Psoas muscle (tissue), 8 donors: ENCODE measurements around the gene INTS11. TPM values are rescaled to one million over a fixed set of nuclear protein-coding genes. Genes with fewer than 3 reads are reported as not detected.

ENCODE experiments used
- ATAC-seq, 4 donors: fragments of 200-7000 bp; cut with Tn5 transposase; one replicate each; pipeline ENCODE4 v1.9.1; 2020; ENCODE audit warnings: moderate library complexity in 3 of 4, mild to moderate bottlenecking in 2 of 4
- DNase-seq, 2 donors: peaks; one replicate each; pipeline ENCODE4 v3.0.0-alpha.2; 2020
- H3K27ac ChIP-seq: fragments of 200-600 bp; one replicate; pipeline ENCODE4 v1.8.0; 2022
- H3K27me3 ChIP-seq, 3 donors: fragments of 200-600 bp in 1 of 3; one replicate each; pipeline versions ENCODE4 v1.6.1 to v1.8.0; 2013 to 2022; ENCODE audit warnings: low read length in 2 of 3, mild to moderate bottlenecking in 2 of 3, moderate library complexity in 1 of 3; ENCODE audit not compliant: insufficient read depth in 3 of 3
- H3K36me3 ChIP-seq, 2 donors: fragments of 200-600 bp in 1 of 2; one replicate each; pipeline versions ENCODE4 v1.6.1 to v1.8.0; 2013 to 2022; ENCODE audit warnings: low read depth in 1 of 2, mild to moderate bottlenecking in 1 of 2, moderate library complexity in 1 of 2; ENCODE audit not compliant: insufficient read depth in 1 of 2
- H3K4me1 ChIP-seq: fragments of 200-600 bp; one replicate; pipeline ENCODE4 v1.8.0; 2022
- H3K4me3 ChIP-seq: fragments of 200-600 bp; one replicate; pipeline ENCODE4 v1.8.0; 2022; ENCODE audit warnings: mild to moderate bottlenecking
- H3K9me3 ChIP-seq: fragments of 200-600 bp; one replicate; pipeline ENCODE4 v1.8.0; 2022
- CTCF ChIP-seq: fragments of 200-600 bp; IDR thresholded peaks from one replicate; pipeline ENCODE4 v1.8.0; 2022; ENCODE audit warnings: antibody characterized with exemption
- WGBS, 3 donors: extraction: QIAGEN DNeasy Blood & Tissue Kit; methylation state at CpG; one replicate each; pipeline versions ENCODE4 v1.1.6 to v1.1.7; 2013; 5-methylcytosine and 5-hydroxymethylcytosine counted together
- intact Hi-C, 2 donors: fragments of 100-400 bp; cut with DNase I; formaldehyde crosslinking; loops; one replicate each; pipeline versions ENCODE4 v1.11.0 to v1.14.2; 2022
- polyA plus RNA-seq, 3 donors: library from polyadenylated mRNA; stranded (reverse); fragments of 200-250 nt; gene quantifications; one replicate each; pipeline ENCODE4 v1.2.3, GENCODE V29; 2013
- total RNA-seq, 4 donors: library from RNA; stranded (reverse); fragmentation: NEBNext Ultra II Directional in 2 of 4; extraction: Animal tissue kit (Norgen Biotek cat#: 25700) in 2 of 4; gene quantifications; one replicate each; pipeline versions ENCODE4 v1.2.1 to v1.2.4, GENCODE V29; 2021 to 2023
- donor health status: healthy with polysubstance abuse.
- donor health status: DM: no; HTN: no; CAD: no; lungs with moderate emphysema.
- donor health status: Bipolar disorder and iron deficiency.
- donor health status: healthy.
- donor health status: DM: yes; HTN: yes; CAD: no.
- donor health status: DM: no; HTN: no; CAD: no.
- donor health status: DM: no; HTN: no; CAD: no.
- donor health status: DM: yes; HTN: yes; CAD: no.

The INTS11 gene
- total and polyA plus RNA-seq, 7 donors = 55.6 to 80.8 (median 71.2) TPM

GRCh38 chr1:1291548-1292441 is 32.7 kb downstream of the INTS11 start:
- intact Hi-C loops = loop anchor here (1.0 to 5.0 kb wide), 4 partner anchors 169 to 309 kb away; partner anchors contain the start of gene PERM1 (in 1 of the 2)
- Histone ChIP-seq H3K36me3 (peaks cover 0 to 29% of the 10 kb centered on the region in 2 donors), H3K27ac (no peak overlapping the region), H3K9me3 (no peaks in the 10 kb centered on the region), H3K4me1 (no peaks in the 10 kb centered on the region), H3K4me3 (no peak overlapping the region), H3K27me3 (peaks cover 0 to 10% (median 0%) of the 10 kb centered on the region in 3 donors)
- peak; percentile 61 to 87 (median 74) for ATAC-seq
- peak; percentile 58 to 84 for DNase-seq
- TF ChIP-seq CTCF = peak; percentile 61
- 36 to 46% (median 38%) methylated on average over 40 to 45 of the region's 45 CpGs for WGBS, 3 donors

- intact Hi-C loops = loop anchor here (2.0 to 5.0 kb wide), 3 partner anchors 168 to 309 kb away; partner anchors contain the start of gene PERM1 (in 1 of the 2)
- H3K9me3 ChIP-seq = no peaks in the 10 kb centered on the region
- WGBS, 3 donors = 27 to 37% (median 27%) methylated on average over 24 to 28 of the region's 28 CpGs
- ATAC-seq (peak in 2 of 4 donors; percentile 14 to 18), DNase-seq (peak; percentile 20 to 57)
- peaks cover 0 to 22% of the 10 kb centered on the region in 2 donors for H3K36me3 ChIP-seq
- H3K4me3 ChIP-seq = no peak overlapping the region
- peaks cover 0 to 17% (median 3%) of the 10 kb centered on the region in 3 donors for H3K27me3 ChIP-seq
- no peak overlapping the region for H3K27ac ChIP-seq
- TF ChIP-seq CTCF = no peak
- H3K4me1 ChIP-seq = no peaks in the 10 kb centered on the region
Measured at GRCh38 chr1:1291023-1291528, 33.4 kb downstream of the INTS11 start.

GRCh38 chr1:1290238-1290731 is 34.2 kb downstream of the INTS11 start:
- DNase-seq = peak; percentile 66 to 84
- H3K27me3 ChIP-seq = peaks cover 0 to 25% (median 4%) of the 10 kb centered on the region in 3 donors
- H3K4me3 ChIP-seq = no peak overlapping the region
- no peak overlapping the region for H3K27ac ChIP-seq
- H3K9me3 ChIP-seq = no peaks in the 10 kb centered on the region
- H3K4me1 ChIP-seq = no peaks in the 10 kb centered on the region
- peak; percentile 58 for TF ChIP-seq CTCF
- intact Hi-C loops = loop anchor here (2.0 to 5.0 kb wide), 3 partner anchors 167 to 308 kb away; partner anchors contain the start of gene PERM1 (in 1 of the 2)
- ATAC-seq = peak; percentile 47 to 75 (median 68)
- H3K36me3 ChIP-seq = peaks cover 0 to 14% of the 10 kb centered on the region in 2 donors
- 49 to 67% (median 62%) methylated on average over 14 to 15 of the region's 15 CpGs for WGBS, 3 donors

- peak; percentile 12 to 50 for DNase-seq
- no peak for TF ChIP-seq CTCF
- Histone ChIP-seq H3K9me3 (no peaks in the 10 kb centered on the region), H3K36me3 (no peaks in the 10 kb centered on the region), H3K27me3 (peaks cover 0 to 33% (median 4%) of the 10 kb centered on the region in 3 donors), H3K4me3 (no peak overlapping the region), H3K27ac (no peak overlapping the region), H3K4me1 (no peaks in the 10 kb centered on the region)
- intact Hi-C loops = no loop called here
- no peak for ATAC-seq
- 81 to 85% (median 81%) methylated on average over 41 to 46 of the region's 46 CpGs for WGBS, 3 donors
Measured at GRCh38 chr1:1287288-1288110, 37.0 kb downstream of the INTS11 start.
